Retina (tissue), 1 donor: Measurements from ENCODE around the gene ZXDC.

ENCODE experiments used
- DNase-seq: peaks from one replicate; pipeline ENCODE4 v3.0.0-alpha.2; 2016

ZXDC gene

DNA sequence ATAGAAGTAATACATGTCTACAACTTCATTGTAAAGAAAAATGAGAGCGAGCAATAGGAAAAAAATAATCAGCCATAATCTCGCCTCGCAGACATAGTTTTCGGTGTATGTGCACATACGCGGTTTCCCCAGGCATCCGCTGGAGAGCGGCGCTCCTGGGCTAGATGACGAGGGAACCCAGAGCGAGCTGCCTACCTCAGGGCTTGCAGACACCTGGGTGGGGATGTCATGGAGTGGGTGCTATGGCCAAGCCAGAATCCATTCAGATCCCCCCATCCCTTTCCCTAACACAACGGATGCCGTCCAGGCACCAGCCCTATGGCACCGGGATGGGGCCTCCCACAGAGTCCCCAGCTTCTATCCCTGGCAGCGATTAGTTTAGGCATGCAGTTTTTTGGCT lies 85.5 kb downstream of the ZXDC start:
- DNase-seq: no peak

DNA sequence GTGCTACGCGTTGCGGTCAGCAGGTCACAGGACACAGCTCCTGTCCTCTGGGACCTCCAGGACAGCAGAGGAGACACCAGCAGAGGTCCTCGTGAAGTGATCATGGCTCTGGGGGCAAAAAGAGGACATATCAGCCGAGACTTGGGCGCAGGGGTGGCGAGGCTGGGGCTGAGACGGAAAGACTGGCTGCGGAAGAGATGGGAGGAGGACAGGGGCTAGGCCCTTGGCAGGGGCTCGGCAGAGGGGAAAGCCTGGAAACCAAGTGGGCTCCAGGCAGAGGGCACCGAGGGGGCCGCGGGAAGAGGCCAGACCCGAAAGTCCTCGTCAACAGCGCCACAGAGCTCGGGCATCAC lies 85.9 kb downstream of the ZXDC start:
- DNase-seq: no peak

DNA sequence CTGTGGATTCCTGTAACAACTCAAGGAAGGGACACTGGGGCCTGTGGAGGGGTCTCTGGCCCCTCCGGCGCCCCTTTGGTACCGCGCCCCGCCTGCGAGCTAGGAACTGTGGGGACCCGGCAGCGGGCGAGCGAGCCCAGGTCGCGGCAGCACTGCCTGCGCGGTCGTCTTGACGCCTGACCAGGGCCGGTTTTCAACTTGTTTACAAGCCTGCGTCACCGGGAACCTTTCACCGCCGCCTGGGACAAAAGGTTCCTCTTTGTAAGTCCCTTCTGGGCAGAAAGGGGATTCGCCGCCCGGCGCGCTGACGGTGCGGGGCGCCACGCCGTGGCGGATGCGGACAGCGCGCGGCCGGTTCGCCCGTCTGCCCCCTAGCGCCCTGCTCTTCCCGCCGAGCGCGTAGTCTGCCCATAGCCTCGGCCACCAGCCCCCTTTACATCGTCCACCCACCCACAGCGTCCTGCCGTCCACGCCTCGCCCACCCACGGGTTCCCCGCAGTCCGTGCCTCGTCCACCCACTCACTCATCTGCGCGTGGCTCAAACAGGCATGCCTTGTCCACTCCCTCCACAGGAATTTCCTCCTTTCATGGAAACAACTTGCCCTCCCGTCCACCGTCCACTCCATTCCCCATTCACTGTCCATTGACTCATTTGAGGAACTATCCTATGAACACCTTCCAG lies 86.4 kb downstream of the ZXDC start:
- peak; percentile 95 for DNase-seq
